Skeletal muscle satellite cell (primary cell): ENCODE data around the gene TMEM108.

Experiments used
- H3K27me3 ChIP-seq: 2 replicates; pipeline ENCODE4 v1.7.0; 2013; ENCODE audit warnings: low read length; ENCODE audit not compliant: control insufficient read depth, insufficient read depth
- H3K36me3 ChIP-seq: 2 replicates; pipeline ENCODE4 v1.7.0; 2013; ENCODE audit warnings: mild to moderate bottlenecking, control low read depth, low read length; ENCODE audit not compliant: insufficient read depth
- H3K4me1 ChIP-seq: 2 replicates; pipeline ENCODE4 v1.7.0; 2013; ENCODE audit warnings: low read length; ENCODE audit not compliant: control insufficient read depth, insufficient read depth
- H3K4me2 ChIP-seq: 2 replicates; pipeline ENCODE4 v1.7.0; 2013; ENCODE audit warnings: mild to moderate bottlenecking, low read length
- H3K4me3 ChIP-seq: 2 replicates; pipeline ENCODE4 v1.7.0; 2013; ENCODE audit warnings: low read length
- H3K9ac ChIP-seq: 2 replicates; pipeline ENCODE4 v1.7.0; 2013; ENCODE audit warnings: mild to moderate bottlenecking, low read depth, low read length, moderate library complexity
- H3K9me3 ChIP-seq: replicated peaks from 2 replicates; pipeline ENCODE4 v1.7.0; 2013; ENCODE audit warnings: mild to moderate bottlenecking, control low read depth, low read length

The TMEM108 gene

DNA sequence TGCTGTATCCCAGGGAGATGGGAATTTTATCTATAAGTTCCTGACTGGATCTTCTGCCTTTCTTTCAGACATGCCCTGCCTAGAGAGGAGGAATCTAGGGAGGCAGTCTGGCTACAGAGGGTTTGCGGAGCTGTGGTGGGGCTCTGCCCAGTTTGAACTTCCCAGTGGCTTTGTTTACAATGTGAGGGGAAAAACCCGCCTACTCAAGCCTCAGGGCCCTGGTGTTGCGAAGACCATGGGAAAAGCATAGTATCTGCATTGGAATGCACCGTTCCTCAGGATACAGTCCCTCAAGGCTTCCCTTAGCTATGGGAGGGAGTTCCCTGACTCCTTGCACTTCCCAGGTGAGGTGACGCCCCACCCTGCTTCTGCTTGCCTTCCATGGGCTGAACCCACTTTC is 168.7 kb downstream of the TMEM108 start:
- Histone ChIP-seq H3K4me3 (no peak overlapping the region), H3K27me3 (no peaks in the 10 kb centered on the region), H3K9ac (no peak overlapping the region), H3K4me1 (peaks cover 13% of the 10 kb centered on the region), H3K9me3 (no peaks in the 10 kb centered on the region), H3K4me2 (no peak overlapping the region), H3K36me3 (no peaks in the 10 kb centered on the region)

DNA sequence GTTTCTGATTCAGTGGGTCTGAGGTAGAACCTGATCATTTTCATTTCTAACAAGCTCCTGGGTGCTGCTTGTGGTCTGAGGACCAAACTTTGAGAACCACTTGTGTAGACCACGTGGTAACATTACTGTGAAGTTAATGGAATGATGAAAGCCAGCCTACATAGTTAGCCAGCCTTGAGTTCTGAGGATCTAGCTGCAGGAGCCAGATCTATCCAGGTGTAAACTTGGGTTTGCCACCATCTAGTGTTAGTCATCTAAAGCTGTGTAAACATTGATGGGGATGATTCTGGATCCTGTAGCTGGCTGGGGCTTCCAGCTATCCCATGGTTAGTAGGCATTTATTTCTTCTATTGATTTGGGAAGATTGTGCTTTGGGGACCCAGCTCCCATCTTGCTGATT is 170.0 kb downstream of the TMEM108 start:
- Histone ChIP-seq H3K36me3 (no peaks in the 10 kb centered on the region), H3K9ac (no peak overlapping the region), H3K9me3 (no peaks in the 10 kb centered on the region), H3K4me3 (no peak overlapping the region), H3K4me1 (peaks cover 13% of the 10 kb centered on the region), H3K4me2 (no peak overlapping the region), H3K27me3 (no peaks in the 10 kb centered on the region)

DNA sequence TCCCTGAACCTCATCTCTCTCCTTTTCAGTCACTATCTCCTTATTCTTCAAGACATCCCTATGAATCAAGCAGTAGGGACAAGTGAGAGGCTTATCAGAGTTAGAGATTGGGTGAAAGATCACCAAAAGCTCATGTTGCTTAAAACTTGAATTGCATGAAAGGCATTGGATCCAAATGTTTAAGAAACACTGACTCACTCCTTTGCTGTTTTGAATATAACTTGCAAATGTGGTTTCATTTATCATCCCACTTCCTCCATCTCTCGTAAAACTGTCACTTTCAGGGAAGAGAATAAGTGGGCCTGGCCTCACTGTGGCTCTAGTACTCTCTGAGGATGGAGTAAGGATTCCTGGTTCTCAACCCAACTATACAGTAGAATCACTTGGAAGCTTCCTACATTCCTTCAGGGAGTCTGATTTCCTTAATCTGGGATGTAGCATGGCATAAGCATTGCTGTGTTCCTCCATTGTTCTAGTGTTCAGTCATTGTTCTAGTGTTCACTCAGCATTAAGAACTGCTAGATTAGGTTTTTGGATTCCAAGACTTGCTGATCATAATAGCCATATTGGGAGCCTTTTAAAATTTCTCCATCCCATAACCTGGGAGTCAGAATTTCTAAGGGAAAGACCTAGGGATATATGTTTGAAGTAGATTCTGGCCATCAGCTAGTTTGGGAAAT is 171.8 kb downstream of the TMEM108 start:
- H3K4me2 ChIP-seq = no peak overlapping the region
- H3K9ac ChIP-seq = no peak overlapping the region
- H3K4me3 ChIP-seq = no peak overlapping the region
- H3K36me3 ChIP-seq = no peaks in the 10 kb centered on the region
- H3K9me3 ChIP-seq = no peaks in the 10 kb centered on the region
- peaks cover 13% of the 10 kb centered on the region for H3K4me1 ChIP-seq
- H3K27me3 ChIP-seq = no peaks in the 10 kb centered on the region

DNA sequence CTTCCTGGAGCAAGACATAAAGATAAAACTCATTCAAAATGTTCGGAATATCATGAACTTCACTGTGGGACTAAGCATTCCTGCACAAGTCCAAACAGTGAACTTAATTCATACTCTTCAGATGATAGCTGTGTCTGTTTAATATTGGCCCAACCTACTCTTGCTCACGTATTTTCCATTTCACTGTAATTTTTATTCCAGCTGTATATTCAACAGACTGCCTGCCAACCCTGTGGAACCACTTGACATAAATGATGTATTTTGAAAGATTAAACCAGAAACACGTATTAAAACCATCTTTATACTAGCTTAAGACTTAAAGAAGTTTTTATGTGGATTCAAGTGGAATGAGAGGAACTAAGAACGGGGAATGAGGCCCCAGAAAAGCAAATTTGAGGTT is 172.5 kb downstream of the TMEM108 start:
- Histone ChIP-seq H3K4me3 (no peak overlapping the region), H3K36me3 (no peaks in the 10 kb centered on the region), H3K27me3 (no peaks in the 10 kb centered on the region), H3K4me2 (no peak overlapping the region), H3K9ac (no peak overlapping the region), H3K9me3 (no peaks in the 10 kb centered on the region), H3K4me1 (peaks cover 13% of the 10 kb centered on the region)

DNA sequence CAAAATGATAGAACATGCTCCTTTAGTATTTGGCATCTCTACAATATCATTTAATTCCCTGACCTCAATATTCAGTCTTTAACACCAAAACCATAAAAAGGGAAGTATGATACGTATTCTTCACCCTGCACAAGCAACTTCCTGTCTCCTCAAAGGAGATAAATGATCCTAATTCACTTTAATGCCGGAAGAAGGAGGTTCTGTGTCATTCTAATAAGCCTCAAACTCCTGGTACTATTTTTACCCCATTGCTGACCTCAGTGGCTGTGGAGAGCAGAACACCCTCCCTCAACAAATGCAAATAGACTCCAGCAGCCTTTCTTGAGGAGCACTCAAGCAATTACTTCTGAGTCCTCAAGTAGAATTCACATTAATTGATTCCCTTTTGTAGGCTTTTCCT is 173.3 kb downstream of the TMEM108 start:
- H3K4me3 ChIP-seq = no peak overlapping the region
- H3K4me1 ChIP-seq = peaks cover 13% of the 10 kb centered on the region
- no peaks in the 10 kb centered on the region for H3K9me3 ChIP-seq
- H3K4me2 ChIP-seq = no peak overlapping the region
- no peak overlapping the region for H3K9ac ChIP-seq
- H3K36me3 ChIP-seq = no peaks in the 10 kb centered on the region
- no peaks in the 10 kb centered on the region for H3K27me3 ChIP-seq

DNA sequence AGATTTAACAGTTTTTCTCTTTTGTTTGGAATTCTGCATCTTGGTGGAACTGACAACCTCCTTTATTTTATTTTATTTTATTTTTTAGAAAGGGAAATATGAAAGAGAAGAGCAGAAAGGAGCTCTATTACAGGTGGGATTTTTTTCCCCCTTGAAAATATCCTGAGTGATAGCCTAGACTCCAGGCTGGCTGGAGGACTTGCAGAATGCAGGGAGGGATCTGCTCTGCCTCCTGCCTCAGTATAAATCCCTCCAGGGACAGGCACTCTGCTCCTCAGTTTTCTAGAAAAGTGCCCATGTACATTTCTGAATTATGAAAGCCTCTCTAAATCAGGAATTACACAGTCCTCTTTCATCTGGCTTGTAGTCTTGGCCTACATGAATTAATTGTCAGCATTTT is 173.7 kb downstream of the TMEM108 start:
- no peak overlapping the region for H3K9ac ChIP-seq
- no peaks in the 10 kb centered on the region for H3K36me3 ChIP-seq
- H3K9me3 ChIP-seq = no peaks in the 10 kb centered on the region
- no peak overlapping the region for H3K4me2 ChIP-seq
- no peaks in the 10 kb centered on the region for H3K27me3 ChIP-seq
- peaks cover 13% of the 10 kb centered on the region for H3K4me1 ChIP-seq
- H3K4me3 ChIP-seq = no peak overlapping the region

DNA sequence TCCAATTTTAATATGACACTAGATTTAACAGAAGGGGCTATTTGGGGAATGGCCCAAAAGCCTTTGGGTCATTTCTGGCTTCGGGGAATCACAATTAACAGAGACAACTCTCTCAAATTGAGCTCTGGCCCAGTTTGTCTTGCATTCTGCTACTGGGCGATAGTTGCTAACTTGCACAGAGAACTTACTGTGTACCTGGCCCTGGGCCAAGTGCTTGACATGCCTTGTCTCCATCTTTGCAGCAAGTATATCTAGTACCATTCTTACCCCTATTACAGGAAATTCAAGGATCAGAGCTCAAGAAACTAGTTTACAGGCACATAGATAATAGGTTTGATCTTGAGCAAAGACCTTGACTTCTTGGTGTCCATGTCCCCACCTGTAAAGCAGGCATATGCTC is 175.7 kb downstream of the TMEM108 start:
- Histone ChIP-seq H3K4me2 (no peak overlapping the region), H3K36me3 (no peaks in the 10 kb centered on the region), H3K4me1 (peaks cover 13% of the 10 kb centered on the region), H3K4me3 (no peak overlapping the region), H3K9me3 (no peaks in the 10 kb centered on the region), H3K27me3 (no peaks in the 10 kb centered on the region), H3K9ac (no peak overlapping the region)

DNA sequence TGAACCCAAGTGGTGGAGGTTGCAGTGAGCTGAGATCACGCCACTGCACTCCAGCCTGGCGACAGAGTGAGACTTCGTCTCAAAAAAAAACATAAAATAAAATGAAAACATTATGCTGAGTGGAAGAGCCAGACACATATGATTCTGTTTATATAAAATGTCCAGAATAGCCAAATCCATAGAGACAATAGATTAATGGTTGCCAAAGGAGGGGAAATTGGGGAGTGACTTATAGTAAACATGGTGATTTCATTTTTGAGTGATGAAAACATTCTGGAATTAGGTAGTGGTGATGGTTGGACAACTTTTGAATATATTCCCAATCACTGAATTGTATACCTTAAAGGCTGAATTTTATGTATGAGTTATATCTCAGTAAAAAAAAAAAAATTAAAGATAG is 189.6 kb downstream of the TMEM108 start:
- Histone ChIP-seq H3K9ac (no peak overlapping the region), H3K4me3 (no peak overlapping the region), H3K4me1 (no peaks in the 10 kb centered on the region), H3K4me2 (no peak overlapping the region), H3K9me3 (no peaks in the 10 kb centered on the region), H3K36me3 (no peaks in the 10 kb centered on the region), H3K27me3 (no peaks in the 10 kb centered on the region)

DNA sequence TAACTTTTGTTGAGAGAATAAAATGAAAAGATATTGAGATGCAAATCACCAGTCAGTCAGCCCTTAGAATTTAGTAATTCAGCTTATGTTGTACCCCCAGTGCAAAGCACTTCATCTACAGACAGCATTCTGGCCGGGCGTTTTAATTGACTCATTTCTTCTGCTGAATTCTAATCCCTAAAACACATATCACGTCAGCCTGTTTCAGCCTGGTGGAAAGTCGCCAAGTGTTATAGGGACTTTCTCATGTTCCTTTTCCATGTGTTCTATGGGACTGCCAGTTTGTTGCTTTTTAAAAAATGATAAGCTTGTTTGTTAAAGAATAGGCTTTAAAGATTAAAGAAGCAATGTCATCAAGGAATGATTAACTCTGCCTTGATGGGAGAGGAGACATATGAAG is 192.0 kb downstream of the TMEM108 start:
- no peak overlapping the region for H3K9ac ChIP-seq
- no peaks in the 10 kb centered on the region for H3K27me3 ChIP-seq
- no peak overlapping the region for H3K4me3 ChIP-seq
- H3K4me1 ChIP-seq = no peaks in the 10 kb centered on the region
- H3K4me2 ChIP-seq = no peak overlapping the region
- H3K36me3 ChIP-seq = no peaks in the 10 kb centered on the region
- no peaks in the 10 kb centered on the region for H3K9me3 ChIP-seq

DNA sequence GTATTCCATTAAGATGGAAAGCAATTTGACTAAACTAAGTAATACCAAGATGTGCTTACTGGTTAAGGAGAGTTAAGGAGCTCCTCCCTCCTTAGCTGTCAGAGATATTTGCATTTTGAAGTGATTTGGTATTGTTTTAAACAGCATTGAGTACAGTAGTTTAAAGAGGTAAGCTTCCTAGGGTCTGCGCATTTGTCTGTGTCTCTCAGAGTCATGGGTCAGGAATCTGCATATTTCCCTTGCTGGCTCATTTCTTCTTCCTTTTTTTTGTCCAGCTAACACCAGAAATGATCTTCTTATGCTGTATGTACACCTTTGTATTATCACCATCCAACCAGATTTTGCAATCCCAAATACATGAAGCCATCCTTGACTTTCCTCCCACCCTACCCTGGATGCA is 198.7 kb downstream of the TMEM108 start:
- peaks cover 4% of the 10 kb centered on the region for H3K4me1 ChIP-seq
- H3K36me3 ChIP-seq = no peaks in the 10 kb centered on the region
- no peaks in the 10 kb centered on the region for H3K27me3 ChIP-seq
- no peak overlapping the region for H3K4me2 ChIP-seq
- H3K9ac ChIP-seq = no peak overlapping the region
- no peak overlapping the region for H3K4me3 ChIP-seq
- no peaks in the 10 kb centered on the region for H3K9me3 ChIP-seq

DNA sequence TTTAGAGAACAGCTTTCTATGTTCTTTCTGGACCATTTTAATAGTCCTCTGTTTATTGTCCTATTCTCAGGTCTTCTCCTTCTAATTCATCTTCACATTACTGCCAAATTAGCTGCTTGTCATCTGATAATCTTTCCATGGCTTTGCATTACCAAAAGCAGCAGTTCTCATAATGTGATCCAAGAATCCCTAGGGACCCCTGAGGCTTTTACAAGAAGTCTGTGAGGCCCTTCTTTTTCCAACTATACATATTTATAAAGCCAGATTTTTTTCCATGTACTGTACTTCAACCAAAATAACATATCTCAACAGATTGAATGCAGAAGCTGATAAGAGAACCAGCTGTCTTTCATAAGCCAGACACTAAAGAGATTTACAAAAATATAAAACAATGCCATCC is 199.2 kb downstream of the TMEM108 start:
- H3K9ac ChIP-seq = no peak overlapping the region
- H3K4me2 ChIP-seq = no peak overlapping the region
- H3K4me3 ChIP-seq = no peak overlapping the region
- H3K36me3 ChIP-seq = no peaks in the 10 kb centered on the region
- no peaks in the 10 kb centered on the region for H3K9me3 ChIP-seq
- peaks cover 4% of the 10 kb centered on the region for H3K4me1 ChIP-seq
- H3K27me3 ChIP-seq = no peaks in the 10 kb centered on the region

DNA sequence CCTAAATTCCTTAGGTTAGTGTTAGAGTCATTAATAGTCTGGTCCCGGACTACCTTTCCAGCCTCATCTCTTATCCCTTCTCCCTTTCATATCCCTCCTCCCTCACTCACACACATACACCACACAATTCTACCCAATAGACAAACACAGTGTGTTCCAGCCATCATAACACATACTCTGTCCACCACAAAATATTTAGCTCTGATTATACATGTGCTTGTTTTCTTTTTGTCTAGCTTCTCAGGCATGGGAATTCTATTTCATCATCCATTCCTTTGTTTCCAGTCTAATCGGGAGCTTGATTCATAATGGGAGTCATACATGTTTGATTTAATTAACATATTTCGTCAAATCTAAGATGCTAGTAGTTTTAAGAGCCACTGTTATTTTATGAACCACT is 199.8 kb downstream of the TMEM108 start:
- no peaks in the 10 kb centered on the region for H3K36me3 ChIP-seq
- no peak overlapping the region for H3K9ac ChIP-seq

More for the DNA sequence above, 199.8 kb downstream of the TMEM108 start:
- peaks cover 4% of the 10 kb centered on the region for H3K4me1 ChIP-seq
- no peak overlapping the region for H3K4me2 ChIP-seq
- H3K27me3 ChIP-seq = no peaks in the 10 kb centered on the region
- H3K4me3 ChIP-seq = no peak overlapping the region
- no peaks in the 10 kb centered on the region for H3K9me3 ChIP-seq
